ENCODE data around the gene UNG. TPM values are rescaled to one million over a fixed set of nuclear protein-coding genes. Genes with fewer than 3 reads are reported as not detected.
A peak's percentile ranks its signal among the peaks of the same experiment; 100 is the strongest.

The UNG gene
- total RNA-seq, 2 donors from 2014 or later = 39.6 to 59.3 TPM

GRCh38 chr12:109160433-109160832 lies 63.0 kb downstream of the UNG start:
- Histone ChIP-seq H3K36me3 (no peaks in the 10 kb centered on the region), H3K27me3 (replicated peaks; ENCODE audit: insufficient read depth) (no peaks in the 10 kb centered on the region), H3K27ac (peak overlapping the region; percentile 8 to 35), H3K4me3 (no peak overlapping the region), H3K9me3 (no peaks in the 10 kb centered on the region), H3K4me1 (replicated peaks) (peaks cover 7% of the 10 kb centered on the region)
- TF ChIP-seq CTCF (IDR thresholded peaks at IDR 0.05) = no peak
- peak; percentile 3 for TF ChIP-seq POLR2AphosphoS5 (IDR thresholded peaks at IDR 0.05)
- 63% methylated on average over 7 of the region's 7 CpGs for WGBS
- intact Hi-C loops (cut with DNase I) = loop anchor here (10.0 kb wide), 1 partner anchor 466 kb away; no protein-coding TSS in a partner anchor
- no peak for DNase-seq (ENCODE audit: low spot score)

Small RNA genes within 50 kb of the gene (small RNA-seq; reads per million reads assigned to genes)
- gene RNA5SP372 = 0 reads per million in 2 donors

Other genes with a start within 250 kb of the UNG start
- gene SSH1, start 240.0 kb upstream of the UNG start, total RNA-seq = 10 to 100 TPM; 11.0 to 37.2 TPM
- gene DAO, start 217.5 kb upstream of the UNG start, total RNA-seq = not detected
- gene SVOP, start 76.5 kb upstream of the UNG start, total RNA-seq = under 1 TPM in 1 of 2 donors, not detected in 1; 0.06 TPM
- 10 to 100 TPM; 18.0 to 30.1 TPM for gene USP30, start 45.0 kb upstream of the UNG start, total RNA-seq
- gene ALKBH2, start 4.1 kb upstream of the UNG start, total RNA-seq = 10 to 100 TPM; 16.6 to 26.2 TPM
- 10 to 100 TPM; 52.5 to 63.3 TPM for gene ACACB, start 19.0 kb downstream of the UNG start, total RNA-seq
- 1 to 10 TPM in 1 of 2 donors, under 1 TPM in 1; 0.27 to 4.8 TPM for gene FOXN4, start 211.7 kb downstream of the UNG start, total RNA-seq